ENCODE data around the gene TECPR1.

The TECPR1 gene

GRCh38 chr7:98196706-98197605 is 55.1 kb downstream of the TECPR1 start:
- in situ Hi-C loops (cut with HindIII; ENCODE audit: low sequenced_read_pairs), result no loop called here

- in situ Hi-C loops (cut with HindIII; ENCODE audit: low sequenced_read_pairs), result no loop called here
These were observed 57.2 kb downstream of the TECPR1 start for GRCh38 chr7:98194672-98195457.

DNA sequence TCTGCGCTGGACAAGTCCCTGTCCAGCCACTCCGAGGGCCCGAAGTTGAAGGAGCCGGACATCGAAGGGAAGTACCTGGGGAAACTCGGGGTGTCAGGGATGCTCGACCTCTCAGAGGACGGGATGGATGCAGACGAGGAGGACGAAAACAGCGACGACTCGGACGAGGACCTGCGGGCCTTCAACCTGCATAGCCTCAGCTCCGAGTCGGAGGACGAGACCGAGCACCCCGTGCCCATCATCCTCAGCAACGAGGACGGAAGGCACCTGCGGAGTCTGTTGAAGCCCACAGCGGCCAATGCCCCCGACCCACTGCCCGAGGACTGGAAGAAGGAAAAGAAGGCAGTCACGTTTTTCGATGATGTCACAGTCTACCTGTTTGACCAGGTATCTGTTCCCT is 57.8 kb downstream of the TECPR1 start:
- in situ Hi-C loops (cut with HindIII; ENCODE audit: low sequenced_read_pairs), result no loop called here

- in situ Hi-C loops (cut with HindIII; ENCODE audit: low sequenced_read_pairs), result no loop called here
These were observed 58.4 kb downstream of the TECPR1 start for GRCh38 chr7:98193474-98194180.

GRCh38 chr7:98192781-98193457 is 59.1 kb downstream of the TECPR1 start:
- in situ Hi-C loops (cut with HindIII; ENCODE audit: low sequenced_read_pairs), result no loop called here

DNA sequence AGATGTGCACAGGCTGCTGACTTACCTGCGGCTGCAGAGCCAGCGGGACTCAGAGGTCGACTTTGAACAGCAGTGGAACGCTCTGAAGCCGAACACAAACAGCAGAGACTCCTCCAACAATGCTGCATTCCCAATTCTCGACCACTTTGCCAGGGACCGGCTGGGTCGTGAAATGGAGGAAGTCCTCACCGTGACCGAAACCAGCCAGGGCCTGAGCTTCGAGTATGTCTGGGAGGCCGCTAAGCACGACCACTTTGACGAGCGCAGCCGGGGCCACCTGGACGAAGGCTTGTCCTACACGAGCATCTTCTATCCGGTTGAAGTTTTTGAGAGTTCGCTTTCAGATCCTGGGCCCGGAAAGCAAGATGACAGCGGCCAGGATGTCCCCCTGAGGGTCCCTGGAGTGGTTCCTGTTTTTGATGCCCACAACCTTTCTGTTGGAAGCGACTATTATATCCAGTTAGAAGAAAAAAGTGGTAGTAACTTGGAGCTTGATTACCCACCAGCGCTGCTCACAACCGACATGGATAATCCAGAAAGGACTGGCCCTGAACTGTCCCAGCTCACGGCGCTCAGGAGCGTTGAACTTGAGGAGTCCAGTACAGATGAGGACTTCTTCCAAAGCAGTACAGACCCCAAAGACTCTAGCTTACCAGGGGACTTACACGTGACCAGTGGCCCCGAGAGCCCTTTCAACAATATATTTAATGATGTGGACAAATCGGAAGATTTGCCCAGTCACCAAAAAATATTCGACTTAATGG is 60.2 kb downstream of the TECPR1 start:
- in situ Hi-C loops (cut with HindIII; ENCODE audit: low sequenced_read_pairs), result no loop called here

DNA sequence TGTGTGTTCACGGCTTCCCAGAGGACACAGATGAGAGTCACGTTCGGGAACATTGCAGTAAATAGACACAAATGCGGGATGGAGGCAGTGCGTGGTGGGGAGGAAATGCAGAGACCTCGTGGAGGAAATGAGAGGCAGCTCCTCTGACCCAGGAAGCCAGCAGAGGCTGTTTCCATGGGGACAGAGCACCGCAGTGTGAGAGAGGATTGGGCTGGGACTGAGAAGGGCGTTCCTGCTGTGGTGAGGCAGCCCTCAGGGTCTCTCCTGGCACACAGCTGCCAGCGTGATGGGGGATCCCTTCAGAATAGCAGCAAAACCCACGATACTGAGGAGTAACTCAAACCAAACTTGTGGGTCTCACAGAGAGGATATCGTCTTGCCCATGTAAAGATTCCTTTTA is 62.5 kb downstream of the TECPR1 start:
- in situ Hi-C loops (cut with HindIII; ENCODE audit: low sequenced_read_pairs), result no loop called here

GRCh38 chr7:98187138-98187502 is 64.9 kb downstream of the TECPR1 start:
- in situ Hi-C loops (cut with HindIII; ENCODE audit: low sequenced_read_pairs), result no loop called here

DNA sequence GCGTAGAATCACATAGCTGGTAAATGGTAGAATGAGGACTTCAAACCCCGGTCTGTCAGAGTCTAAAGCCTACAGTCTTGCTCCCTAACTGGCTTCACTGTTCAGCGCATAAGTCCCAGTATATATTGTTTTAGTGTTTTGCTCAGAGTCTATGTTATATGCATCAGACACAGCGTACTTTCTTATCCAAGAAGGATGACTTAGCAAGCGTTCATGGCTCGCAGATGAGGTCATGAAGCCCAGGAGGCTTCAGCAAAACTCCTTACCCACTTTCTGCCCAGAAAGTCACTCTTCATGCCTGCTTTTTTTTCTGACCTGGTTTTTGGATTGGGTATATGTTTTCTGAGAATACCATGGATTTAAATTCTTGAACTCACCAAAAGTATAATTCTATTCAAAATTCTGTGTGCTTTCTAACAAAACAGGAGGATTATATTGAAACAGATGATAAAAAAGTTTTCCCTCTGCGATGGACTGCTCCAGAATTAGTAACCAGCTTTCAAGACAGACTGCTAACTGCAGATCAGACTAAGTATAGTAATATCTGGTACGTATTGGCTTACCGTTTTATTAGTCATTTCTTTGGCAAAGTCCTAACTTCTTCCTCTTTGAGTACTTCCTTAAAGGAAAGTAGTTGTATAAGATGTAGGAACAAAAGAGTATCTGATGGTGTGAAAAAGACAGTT is 65.4 kb downstream of the TECPR1 start:
- in situ Hi-C loops (cut with HindIII; ENCODE audit: low sequenced_read_pairs), result no loop called here

DNA sequence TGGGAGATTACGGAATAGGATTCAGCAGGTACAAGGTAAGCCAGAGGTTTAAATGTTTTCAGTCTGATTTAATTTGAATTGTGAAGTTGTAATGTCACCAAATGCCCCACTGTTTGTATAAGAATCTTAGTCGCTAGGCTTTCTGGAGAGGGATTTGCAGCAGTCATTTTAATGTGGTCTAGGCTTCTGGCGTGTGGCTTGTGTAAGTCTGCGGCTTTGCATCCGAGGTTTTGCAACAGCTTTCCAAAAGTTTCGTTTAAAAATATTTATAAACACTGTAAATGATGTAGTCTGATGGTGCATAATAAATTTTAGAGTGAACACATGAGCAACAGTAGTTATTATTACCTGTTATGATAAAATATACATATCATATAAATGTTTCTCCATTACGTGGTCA is 66.9 kb downstream of the TECPR1 start:
- in situ Hi-C loops (cut with HindIII; ENCODE audit: low sequenced_read_pairs), result no loop called here

GRCh38 chr7:98180751-98181150 is 71.3 kb downstream of the TECPR1 start:
- in situ Hi-C loops (cut with HindIII; ENCODE audit: low sequenced_read_pairs), result no loop called here

- in situ Hi-C loops (cut with HindIII; ENCODE audit: low sequenced_read_pairs), result no loop called here
These were observed 73.1 kb downstream of the TECPR1 start for GRCh38 chr7:98178762-98179490.

GRCh38 chr7:98178321-98178720 is 73.7 kb downstream of the TECPR1 start:
- in situ Hi-C loops (cut with HindIII; ENCODE audit: low sequenced_read_pairs), result no loop called here

GRCh38 chr7:98177553-98177952 is 74.5 kb downstream of the TECPR1 start:
- in situ Hi-C loops (cut with HindIII; ENCODE audit: low sequenced_read_pairs), result no loop called here

GRCh38 chr7:98175260-98175940 is 76.6 kb downstream of the TECPR1 start:
- in situ Hi-C loops (cut with HindIII; ENCODE audit: low sequenced_read_pairs), result no loop called here

- in situ Hi-C loops (cut with HindIII; ENCODE audit: low sequenced_read_pairs), result no loop called here
These were observed 77.4 kb downstream of the TECPR1 start for GRCh38 chr7:98174334-98175259.

DNA sequence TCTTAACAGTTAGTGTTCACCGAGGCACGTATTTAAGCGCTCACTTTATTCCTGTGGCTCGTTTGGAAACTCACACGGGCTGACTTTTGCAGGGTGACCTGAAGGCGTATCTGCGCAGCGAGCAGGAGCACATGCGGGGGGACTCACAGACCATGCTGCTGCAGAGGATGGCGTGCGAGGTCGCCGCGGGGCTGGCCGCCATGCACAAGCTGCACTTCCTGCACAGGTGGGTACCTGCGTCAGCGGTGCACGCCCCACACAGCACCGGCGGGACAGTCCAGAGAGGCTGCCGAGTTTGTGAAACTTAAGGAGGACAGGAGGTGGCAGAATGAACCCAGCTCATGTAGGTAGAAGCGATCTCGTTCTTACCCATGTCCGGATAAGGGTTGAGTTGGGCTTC is 80.6 kb downstream of the TECPR1 start:
- in situ Hi-C loops (cut with HindIII; ENCODE audit: low sequenced_read_pairs), result no loop called here
